Left lung (tissue), 10 donors: ENCODE measurements around the gene ADAMTS17. TPM values are rescaled to one million over a fixed set of nuclear protein-coding genes. Genes with fewer than 3 reads are reported as not detected.

Experiments used
- ATAC-seq: fragments of 200-7000 bp; cut with Tn5 transposase; one replicate; pipeline ENCODE4 v1.9.1; 2020; ENCODE audit warnings: moderate library complexity
- DNase-seq, 4 donors: peaks; one replicate each; pipeline ENCODE4 v3.0.0-alpha.2; 2013 to 2020
- H3K27ac ChIP-seq, 2 donors: fragments of 200-600 bp; sonication (generic) in 1 of 2; one replicate each; pipeline versions ENCODE4 v1.5.0 to v1.8.0; 2020 to 2021
- H3K27me3 ChIP-seq, 2 donors: fragments of 200-600 bp; sonication (generic) in 1 of 2; one replicate each; pipeline versions ENCODE4 v1.5.0 to v1.8.0; 2020 to 2021
- H3K36me3 ChIP-seq, 2 donors: fragments of 200-600 bp; sonication (generic) in 1 of 2; one replicate each; pipeline versions ENCODE4 v1.5.0 to v1.8.0; 2020 to 2021
- H3K4me1 ChIP-seq, 2 donors: fragments of 200-600 bp; one replicate each; pipeline ENCODE4 v1.8.0; 2021
- H3K4me3 ChIP-seq, 2 donors: fragments of 200-600 bp; sonication (generic) in 1 of 2; one replicate each; pipeline versions ENCODE4 v1.5.0 to v1.8.0; 2020 to 2021; ENCODE audit warnings: mild to moderate bottlenecking in 1 of 2
- H3K9me3 ChIP-seq, 2 donors: fragments of 200-600 bp; sonication (generic) in 1 of 2; one replicate each; pipeline versions ENCODE4 v1.5.0 to v1.8.0; 2020 to 2021
- intact Hi-C, 2 donors: fragments of 100-400 bp; cut with DNase I; formaldehyde crosslinking; loops; one replicate each; pipeline versions ENCODE4 v1.11.2 to v1.14.2; 2022
- polyA plus RNA-seq, 6 donors: library from polyadenylated mRNA; unstranded; fragments of 120-200 nt; gene quantifications; one replicate each; pipeline ENCODE4 v1.2.1, GENCODE V29; 2013; ENCODE audit not compliant: insufficient read length in 6 of 6
- total RNA-seq, 2 donors: library from RNA; stranded (reverse); fragmentation: NEBNext Ultra II Directional; extraction: Animal tissue kit (Norgen Biotek cat#: 25700); gene quantifications; one replicate each; pipeline ENCODE4 v1.2.1, GENCODE V29; 2021
- TF ChIP-seq, protein P1 (sequence below), 2 donors: fragments of 200-600 bp; sonication (generic) in 1 of 2; IDR thresholded peaks; one replicate each; pipeline versions ENCODE4 v1.5.0 to v1.8.0; 2021; ENCODE audit warnings: antibody characterized with exemption in 2 of 2
- donor health status: DM: no; HTN: yes; CAD: no.
- donor health status: DM: no; HTN: no; CAD: no.

Gene ADAMTS17
- total and polyA plus RNA-seq, 8 donors = 2.0 to 3.9 (median 3.4) TPM

DNA sequence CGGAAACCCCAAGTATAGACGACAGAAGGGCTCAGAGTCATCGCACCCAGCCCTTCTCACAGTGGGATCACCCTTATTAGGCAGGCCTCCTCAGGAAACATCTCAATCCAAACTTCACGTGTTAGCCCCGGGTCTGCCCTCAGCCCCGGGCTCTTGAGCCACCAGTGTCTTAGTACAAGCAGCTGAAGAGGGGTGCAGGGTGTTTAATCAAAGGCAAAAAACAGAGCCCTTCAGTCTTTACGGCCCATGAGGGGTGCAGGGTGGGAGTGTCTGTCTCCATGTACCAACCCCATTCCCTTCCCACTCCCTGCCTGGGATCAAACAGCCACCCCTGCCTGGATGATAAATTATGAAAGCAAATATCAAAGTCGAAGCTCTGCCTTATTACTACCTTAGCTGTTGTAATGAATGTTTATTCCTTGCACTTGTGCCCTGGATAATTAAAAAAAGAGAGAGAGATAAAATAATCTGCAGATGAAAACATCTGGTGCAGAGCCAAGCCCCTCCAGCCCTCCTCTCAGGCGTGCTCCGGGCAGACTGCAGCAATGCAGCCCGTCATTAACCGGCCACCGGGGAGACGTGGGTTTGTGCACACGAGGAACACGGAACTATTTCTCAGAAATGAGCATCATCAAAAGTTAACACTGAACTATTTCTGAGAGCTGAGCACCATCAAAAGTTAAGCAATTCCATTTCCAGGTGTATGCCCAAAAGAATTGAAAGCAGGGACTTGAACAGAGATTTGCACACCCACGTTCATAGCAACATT lies 64.5 kb downstream of the ADAMTS17 start:
- Histone ChIP-seq H3K27ac (no peak overlapping the region), H3K4me3 (no peak overlapping the region), H3K27me3 (peaks cover 0 to 4% of the 10 kb centered on the region in 2 donors), H3K4me1 (no peaks in the 10 kb centered on the region), H3K36me3 (no peaks in the 10 kb centered on the region), H3K9me3 (peaks cover 0 to 21% of the 10 kb centered on the region in 2 donors)
- TF ChIP-seq, protein P1, sequence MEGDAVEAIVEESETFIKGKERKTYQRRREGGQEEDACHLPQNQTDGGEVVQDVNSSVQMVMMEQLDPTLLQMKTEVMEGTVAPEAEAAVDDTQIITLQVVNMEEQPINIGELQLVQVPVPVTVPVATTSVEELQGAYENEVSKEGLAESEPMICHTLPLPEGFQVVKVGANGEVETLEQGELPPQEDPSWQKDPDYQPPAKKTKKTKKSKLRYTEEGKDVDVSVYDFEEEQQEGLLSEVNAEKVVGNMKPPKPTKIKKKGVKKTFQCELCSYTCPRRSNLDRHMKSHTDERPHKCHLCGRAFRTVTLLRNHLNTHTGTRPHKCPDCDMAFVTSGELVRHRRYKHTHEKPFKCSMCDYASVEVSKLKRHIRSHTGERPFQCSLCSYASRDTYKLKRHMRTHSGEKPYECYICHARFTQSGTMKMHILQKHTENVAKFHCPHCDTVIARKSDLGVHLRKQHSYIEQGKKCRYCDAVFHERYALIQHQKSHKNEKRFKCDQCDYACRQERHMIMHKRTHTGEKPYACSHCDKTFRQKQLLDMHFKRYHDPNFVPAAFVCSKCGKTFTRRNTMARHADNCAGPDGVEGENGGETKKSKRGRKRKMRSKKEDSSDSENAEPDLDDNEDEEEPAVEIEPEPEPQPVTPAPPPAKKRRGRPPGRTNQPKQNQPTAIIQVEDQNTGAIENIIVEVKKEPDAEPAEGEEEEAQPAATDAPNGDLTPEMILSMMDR (IDR thresholded peaks at IDR 0.05) = no peak
- ATAC-seq (no peak), DNase-seq (no peak)
- intact Hi-C loops = no loop called here

DNA sequence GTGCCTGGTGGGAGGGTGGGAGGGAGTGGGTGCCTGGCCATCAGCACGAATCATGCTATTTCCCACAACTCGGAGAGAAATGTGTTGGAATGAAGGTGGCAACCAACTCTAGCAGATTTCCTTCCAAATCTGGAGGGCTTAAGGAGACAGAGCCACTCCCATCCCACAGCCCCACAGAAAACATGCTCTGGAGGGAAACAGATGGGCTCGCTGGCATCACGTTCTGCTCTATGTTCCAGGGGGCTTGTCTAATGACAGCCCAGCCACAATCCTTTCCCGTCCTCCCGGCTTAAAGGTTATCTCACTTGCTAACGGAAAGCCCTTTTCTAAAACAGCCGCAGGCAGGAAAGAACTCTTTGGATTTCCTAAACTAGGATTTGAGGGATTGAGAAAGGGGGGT lies 65.3 kb downstream of the ADAMTS17 start:
- H3K27me3 ChIP-seq = peaks cover 0 to 4% of the 10 kb centered on the region in 2 donors
- no peak overlapping the region for H3K4me3 ChIP-seq
- peaks cover 0 to 27% of the 10 kb centered on the region in 2 donors for H3K9me3 ChIP-seq
- H3K4me1 ChIP-seq = no peaks in the 10 kb centered on the region
- no peak overlapping the region for H3K27ac ChIP-seq
- ATAC-seq (no peak), DNase-seq (peak in 1 of 4 donors; percentile 21)
- intact Hi-C loops = no loop called here
- TF ChIP-seq, protein P1 (IDR thresholded peaks at IDR 0.05) = no peak
- no peaks in the 10 kb centered on the region for H3K36me3 ChIP-seq

- Histone ChIP-seq H3K4me1 (no peaks in the 10 kb centered on the region), H3K27me3 (peaks cover 0 to 4% of the 10 kb centered on the region in 2 donors), H3K4me3 (no peak overlapping the region), H3K36me3 (no peaks in the 10 kb centered on the region), H3K9me3 (peaks cover 0 to 28% of the 10 kb centered on the region in 2 donors), H3K27ac (no peak overlapping the region)
- intact Hi-C loops = no loop called here
- ATAC-seq (no peak), DNase-seq (no peak)
- TF ChIP-seq, protein P1 (IDR thresholded peaks at IDR 0.05) = no peak
These were observed 66.1 kb downstream of the ADAMTS17 start for GRCh38 chr15:100275641-100276040.

DNA sequence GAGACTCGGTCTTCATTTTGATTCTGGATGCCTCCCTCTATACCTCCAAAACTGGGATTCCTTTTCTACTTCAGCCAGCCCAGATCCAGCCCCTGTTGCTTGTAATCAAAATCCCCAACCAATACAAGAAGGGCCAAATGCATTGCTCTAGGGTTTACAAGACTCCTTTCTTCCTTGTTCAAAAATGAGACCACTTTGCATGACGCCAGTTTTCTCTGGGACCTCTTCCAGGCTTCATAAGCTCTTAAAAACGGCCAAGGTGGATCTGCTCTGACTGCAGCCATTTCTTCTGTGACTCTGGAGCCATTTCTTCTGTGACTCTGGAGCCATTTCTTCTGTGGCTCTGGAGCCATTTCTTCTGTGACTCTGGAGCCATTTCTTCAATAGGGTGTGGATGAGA lies 71.9 kb downstream of the ADAMTS17 start:
- Histone ChIP-seq H3K4me1 (no peaks in the 10 kb centered on the region), H3K36me3 (no peaks in the 10 kb centered on the region), H3K4me3 (no peak overlapping the region), H3K27ac (no peak overlapping the region), H3K9me3 (peaks cover 0 to 25% of the 10 kb centered on the region in 2 donors), H3K27me3 (no peaks in the 10 kb centered on the region)
- DNase-seq (no peak), ATAC-seq (no peak)
- intact Hi-C loops = no loop called here
- TF ChIP-seq, protein P1 (IDR thresholded peaks at IDR 0.05) = no peak

DNA sequence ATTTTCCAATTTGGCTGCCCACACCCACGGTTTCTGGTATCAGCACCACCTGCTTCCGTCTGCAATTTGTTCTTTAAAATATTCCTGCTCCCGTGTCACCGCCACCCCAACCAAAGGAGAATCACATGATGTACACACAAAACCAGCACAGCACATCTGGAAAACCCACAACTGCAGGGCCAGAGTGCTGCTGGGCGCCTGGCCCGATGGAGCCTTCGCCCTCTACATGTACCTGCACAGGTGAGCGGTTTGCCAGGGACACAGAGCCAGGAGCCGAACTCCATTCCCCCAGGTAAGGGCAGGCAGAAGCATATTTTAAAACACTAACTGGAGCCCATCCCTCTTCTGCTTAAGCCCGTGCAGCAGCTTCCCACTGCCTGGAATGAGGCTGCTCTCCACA lies 75.6 kb downstream of the ADAMTS17 start:
- intact Hi-C loops = no loop called here
- ATAC-seq (no peak), DNase-seq (no peak)
- no peaks in the 10 kb centered on the region for H3K36me3 ChIP-seq
- H3K27ac ChIP-seq = no peak overlapping the region
- no peak overlapping the region for H3K4me3 ChIP-seq
- TF ChIP-seq, protein P1 (IDR thresholded peaks at IDR 0.05) = no peak
- H3K4me1 ChIP-seq = no peaks in the 10 kb centered on the region
- no peaks in the 10 kb centered on the region for H3K9me3 ChIP-seq
- no peaks in the 10 kb centered on the region for H3K27me3 ChIP-seq
